Nephron progenitor cell (in vitro differentiated cells): ENCODE results near the gene KIAA1217.

ENCODE experiments used
- DNase-seq: peaks from one replicate; pipeline ENCODE4 v3.0.0; 2021
- H3K27ac Mint-ChIP-seq: 2 replicates; pipeline ENCODE4 v1.8.0; 2021; ENCODE audit warnings: mild to moderate bottlenecking, moderate library complexity, mixed read lengths
- H3K27me3 Mint-ChIP-seq: 2 replicates; pipeline ENCODE4 v1.8.0; 2021; ENCODE audit warnings: mild to moderate bottlenecking, low read depth, mixed read lengths; ENCODE audit not compliant: poor library complexity
- H3K36me3 Mint-ChIP-seq: 2 replicates; pipeline ENCODE4 v1.8.0; 2021; ENCODE audit warnings: low read depth, mixed read lengths
- H3K4me1 Mint-ChIP-seq: 2 replicates; pipeline ENCODE4 v1.8.0; 2021; ENCODE audit warnings: mixed read lengths
- H3K4me3 Mint-ChIP-seq: 2 replicates; pipeline ENCODE4 v1.8.0; 2021; ENCODE audit warnings: mild to moderate bottlenecking, moderate library complexity, mixed read lengths
- H3K9me3 Mint-ChIP-seq: 2 replicates; pipeline ENCODE4 v1.8.0; 2021; ENCODE audit warnings: mild to moderate bottlenecking, moderate library complexity, mixed read lengths
- TF ChIP-seq, protein P1 (sequence below): fragments of 200-600 bp; sonication (generic); IDR thresholded peaks from 2 replicates; pipeline ENCODE4 v1.5.0; 2021; ENCODE audit warnings: antibody characterized with exemption

KIAA1217 gene

DNA sequence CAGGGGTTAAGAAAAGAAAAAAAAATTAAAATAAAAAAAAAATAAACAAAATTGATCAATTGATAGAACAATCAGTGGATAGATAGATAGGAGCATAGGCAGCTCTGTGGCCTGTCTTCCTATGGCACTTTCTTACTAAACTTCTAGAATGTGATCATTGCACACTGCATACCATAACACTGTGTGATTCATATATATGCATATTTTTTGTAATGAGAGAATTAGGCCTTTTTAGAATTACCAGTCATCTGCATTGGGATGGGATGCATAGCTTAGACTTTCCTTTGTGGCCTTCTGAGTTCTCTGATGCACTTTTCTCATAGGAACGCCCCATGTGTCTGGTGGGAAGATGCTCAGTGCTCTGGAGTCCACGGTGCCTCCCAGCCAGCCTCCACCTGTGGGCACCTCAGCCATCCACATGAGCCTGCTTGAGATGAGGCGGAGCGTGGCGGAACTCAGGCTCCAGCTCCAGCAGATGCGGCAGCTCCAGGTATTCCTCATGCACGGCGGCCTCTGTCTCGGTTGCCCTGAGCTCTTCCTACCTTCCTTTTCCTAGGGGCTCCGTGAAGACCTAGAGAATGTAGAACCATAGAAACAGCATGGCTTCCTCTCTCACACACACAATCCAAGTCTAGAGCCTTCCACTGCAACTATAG is 292.2 kb downstream of the KIAA1217 start:
- no peak for DNase-seq
- H3K36me3 Mint-ChIP-seq = peaks cover 44% of the 10 kb centered on the region
- peaks cover 17% of the 10 kb centered on the region for H3K4me1 Mint-ChIP-seq
- H3K4me3 Mint-ChIP-seq = no peak overlapping the region
- TF ChIP-seq, protein P1, sequence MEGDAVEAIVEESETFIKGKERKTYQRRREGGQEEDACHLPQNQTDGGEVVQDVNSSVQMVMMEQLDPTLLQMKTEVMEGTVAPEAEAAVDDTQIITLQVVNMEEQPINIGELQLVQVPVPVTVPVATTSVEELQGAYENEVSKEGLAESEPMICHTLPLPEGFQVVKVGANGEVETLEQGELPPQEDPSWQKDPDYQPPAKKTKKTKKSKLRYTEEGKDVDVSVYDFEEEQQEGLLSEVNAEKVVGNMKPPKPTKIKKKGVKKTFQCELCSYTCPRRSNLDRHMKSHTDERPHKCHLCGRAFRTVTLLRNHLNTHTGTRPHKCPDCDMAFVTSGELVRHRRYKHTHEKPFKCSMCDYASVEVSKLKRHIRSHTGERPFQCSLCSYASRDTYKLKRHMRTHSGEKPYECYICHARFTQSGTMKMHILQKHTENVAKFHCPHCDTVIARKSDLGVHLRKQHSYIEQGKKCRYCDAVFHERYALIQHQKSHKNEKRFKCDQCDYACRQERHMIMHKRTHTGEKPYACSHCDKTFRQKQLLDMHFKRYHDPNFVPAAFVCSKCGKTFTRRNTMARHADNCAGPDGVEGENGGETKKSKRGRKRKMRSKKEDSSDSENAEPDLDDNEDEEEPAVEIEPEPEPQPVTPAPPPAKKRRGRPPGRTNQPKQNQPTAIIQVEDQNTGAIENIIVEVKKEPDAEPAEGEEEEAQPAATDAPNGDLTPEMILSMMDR = no peak
- H3K9me3 Mint-ChIP-seq = no peaks in the 10 kb centered on the region
- peaks cover 3% of the 10 kb centered on the region for H3K27me3 Mint-ChIP-seq
- H3K27ac Mint-ChIP-seq = no peak overlapping the region

DNA sequence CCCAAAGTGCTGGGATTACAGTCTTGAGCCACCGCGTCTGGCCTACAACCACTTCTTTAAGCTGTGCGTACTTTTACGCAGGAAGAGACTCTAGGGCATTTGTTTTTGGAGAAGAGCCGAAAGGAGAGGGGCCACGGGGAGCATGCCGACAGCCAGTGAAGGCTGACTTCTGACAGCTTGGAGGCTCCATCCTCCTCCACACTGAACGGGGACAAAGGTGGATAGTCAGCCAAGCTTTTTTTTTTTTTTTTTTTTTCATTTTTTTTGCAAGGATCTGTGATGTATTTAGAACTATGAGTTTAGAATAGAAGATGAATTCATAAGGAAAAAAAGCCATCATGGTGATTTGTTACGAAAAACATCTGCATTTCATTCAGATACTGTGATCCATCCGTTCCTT is 293.1 kb downstream of the KIAA1217 start:
- TF ChIP-seq, protein P1 = no peak
- DNase-seq = no peak
- Mint-ChIP-seq H3K4me1 (peaks cover 17% of the 10 kb centered on the region), H3K27me3 (peaks cover 3% of the 10 kb centered on the region), H3K27ac (no peak overlapping the region), H3K9me3 (peaks cover 8% of the 10 kb centered on the region), H3K4me3 (no peak overlapping the region), H3K36me3 (peaks cover 47% of the 10 kb centered on the region)

DNA sequence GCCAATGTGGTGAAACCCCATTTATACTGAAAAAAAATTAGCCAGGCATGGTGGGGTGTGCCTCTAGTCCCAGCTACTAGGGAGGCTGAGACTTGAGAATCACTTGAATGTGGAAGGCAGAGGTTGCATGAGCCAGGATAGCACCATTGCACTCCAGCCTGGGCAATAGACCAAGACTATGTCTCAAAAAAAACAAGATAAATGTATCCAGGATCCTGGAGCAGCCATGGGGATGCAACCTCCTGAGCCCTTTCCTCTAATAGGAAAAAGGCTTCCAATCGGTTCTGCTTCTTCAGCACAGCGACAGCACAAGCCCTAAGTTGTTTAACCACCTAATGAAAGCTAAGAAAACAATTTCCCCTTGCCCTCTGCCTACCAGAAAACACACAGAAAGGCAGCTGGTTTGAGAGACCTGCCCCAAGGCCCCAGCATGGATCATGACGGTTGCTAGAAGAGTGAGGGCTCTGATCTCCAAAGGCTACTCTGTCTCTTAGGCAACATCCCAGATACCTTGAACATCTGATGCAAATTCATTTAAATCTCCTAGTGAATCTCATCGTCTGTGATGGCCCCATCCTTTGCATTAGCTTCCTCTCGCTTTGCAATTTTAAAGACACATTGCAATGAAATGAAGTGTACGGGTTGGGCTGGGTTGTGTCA is 294.0 kb downstream of the KIAA1217 start:
- DNase-seq = no peak
- H3K4me3 Mint-ChIP-seq = no peak overlapping the region
- H3K9me3 Mint-ChIP-seq = peaks cover 10% of the 10 kb centered on the region
- TF ChIP-seq, protein P1 = no peak
- peaks cover 17% of the 10 kb centered on the region for H3K4me1 Mint-ChIP-seq
- H3K27ac Mint-ChIP-seq = no peak overlapping the region
- peaks cover 52% of the 10 kb centered on the region for H3K36me3 Mint-ChIP-seq
- H3K27me3 Mint-ChIP-seq = no peaks in the 10 kb centered on the region

DNA sequence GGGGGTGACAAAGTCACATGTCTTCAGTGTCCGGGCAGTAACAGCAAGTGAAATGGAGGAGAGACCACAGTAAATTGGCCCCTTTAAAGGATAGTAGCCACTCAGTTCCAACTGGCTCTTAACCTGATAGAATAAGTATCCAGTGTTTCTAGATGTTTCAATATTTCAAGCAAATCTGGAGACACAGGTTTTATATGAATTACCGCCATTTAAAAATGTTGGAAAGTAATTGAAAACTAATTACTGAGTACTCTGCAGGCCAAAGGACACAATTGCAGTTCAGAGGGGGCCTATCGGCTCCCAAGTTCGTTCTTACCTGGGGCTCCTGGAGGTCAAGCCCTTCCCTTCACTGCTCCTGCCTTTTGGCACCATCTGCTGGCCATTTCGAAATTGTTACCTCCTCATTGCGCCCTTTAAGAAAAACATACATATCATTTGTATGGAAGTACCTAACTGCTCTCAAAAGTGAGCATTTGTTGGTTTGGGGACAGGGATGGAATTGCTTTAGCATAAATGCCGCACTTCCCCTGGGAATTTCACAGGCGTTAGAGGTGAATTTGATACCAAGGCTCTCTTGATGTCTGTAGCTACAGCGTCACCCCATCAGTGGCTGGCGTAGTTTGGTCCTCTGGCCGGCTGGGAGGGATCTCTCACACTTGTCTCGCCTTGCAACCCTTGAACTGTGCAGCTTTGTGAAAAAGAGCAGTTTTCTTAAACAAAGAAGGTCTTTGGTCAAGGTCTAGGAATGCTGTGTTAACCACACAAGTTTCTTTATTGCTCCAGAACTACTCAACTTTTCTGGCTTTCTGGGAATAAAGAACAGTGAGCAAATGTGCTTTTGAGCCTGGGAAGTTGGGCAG is 294.8 kb downstream of the KIAA1217 start:
- Mint-ChIP-seq H3K27ac (no peak overlapping the region), H3K4me3 (no peak overlapping the region), H3K9me3 (peaks cover 10% of the 10 kb centered on the region), H3K36me3 (peaks cover 48% of the 10 kb centered on the region), H3K27me3 (no peaks in the 10 kb centered on the region), H3K4me1 (peaks cover 17% of the 10 kb centered on the region)
- TF ChIP-seq, protein P1 = peak; percentile 70
- DNase-seq = peak; percentile 48

DNA sequence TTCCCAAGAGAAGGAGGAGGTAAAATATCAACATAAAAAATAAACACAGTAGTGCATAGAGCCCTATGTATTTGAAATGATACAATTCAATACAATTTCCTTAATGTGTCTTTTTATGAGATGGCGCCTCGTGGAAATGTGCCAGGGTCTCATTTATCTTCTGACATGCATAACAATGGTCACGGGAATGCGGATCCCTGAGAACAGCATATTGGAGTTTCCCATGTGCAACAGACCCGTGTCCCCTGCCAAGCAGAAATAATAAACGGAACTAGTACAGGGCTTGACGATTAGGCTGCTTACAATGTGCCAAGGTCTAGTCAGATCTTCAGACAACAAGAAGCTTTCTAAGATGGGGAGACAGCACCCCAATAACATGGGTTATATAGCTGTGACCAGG is 296.8 kb downstream of the KIAA1217 start:
- TF ChIP-seq, protein P1 = no peak
- DNase-seq = no peak
- Mint-ChIP-seq H3K9me3 (peaks cover 10% of the 10 kb centered on the region), H3K27ac (no peak overlapping the region), H3K4me1 (peaks cover 17% of the 10 kb centered on the region), H3K27me3 (no peaks in the 10 kb centered on the region), H3K4me3 (no peak overlapping the region), H3K36me3 (peaks cover 41% of the 10 kb centered on the region)
